Islet precursor cell (in vitro differentiated cells): Measurements from ENCODE around the gene ATP1A4.

Experiments used
- DNase-seq: peaks from one replicate; pipeline ENCODE4 v3.0.0-alpha.2; 2018

ATP1A4 gene

GRCh38 chr1:160178731-160179130 is 27.3 kb downstream of the ATP1A4 start:
- DNase-seq, result no peak

DNA sequence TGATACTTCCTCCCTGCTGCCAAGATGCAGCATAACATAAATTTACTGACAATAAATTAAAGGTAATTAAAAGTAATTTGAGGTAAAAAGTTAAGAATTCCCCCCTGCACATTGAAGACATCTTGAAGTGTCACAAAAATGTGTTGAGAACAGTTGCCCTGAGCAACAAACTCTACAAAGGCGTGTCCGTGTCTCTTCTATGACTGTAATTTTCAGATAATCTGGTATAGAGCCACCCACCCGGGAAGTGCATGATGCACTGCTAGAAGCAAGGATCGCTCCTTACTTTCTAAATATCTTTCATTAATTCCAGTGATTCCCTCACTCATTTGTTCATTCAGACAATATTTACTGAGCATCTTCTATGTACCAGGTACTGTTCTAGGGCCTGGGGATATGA is 27.9 kb downstream of the ATP1A4 start:
- no peak for DNase-seq

GRCh38 chr1:160186246-160186645 is 34.8 kb downstream of the ATP1A4 start:
- no peak for DNase-seq

- no peak for DNase-seq
These were observed 35.3 kb downstream of the ATP1A4 start for GRCh38 chr1:160186729-160187128.

GRCh38 chr1:160187407-160187806 is 36.0 kb downstream of the ATP1A4 start:
- DNase-seq, result no peak

GRCh38 chr1:160188341-160188740 is 36.9 kb downstream of the ATP1A4 start:
- DNase-seq, result no peak

DNA sequence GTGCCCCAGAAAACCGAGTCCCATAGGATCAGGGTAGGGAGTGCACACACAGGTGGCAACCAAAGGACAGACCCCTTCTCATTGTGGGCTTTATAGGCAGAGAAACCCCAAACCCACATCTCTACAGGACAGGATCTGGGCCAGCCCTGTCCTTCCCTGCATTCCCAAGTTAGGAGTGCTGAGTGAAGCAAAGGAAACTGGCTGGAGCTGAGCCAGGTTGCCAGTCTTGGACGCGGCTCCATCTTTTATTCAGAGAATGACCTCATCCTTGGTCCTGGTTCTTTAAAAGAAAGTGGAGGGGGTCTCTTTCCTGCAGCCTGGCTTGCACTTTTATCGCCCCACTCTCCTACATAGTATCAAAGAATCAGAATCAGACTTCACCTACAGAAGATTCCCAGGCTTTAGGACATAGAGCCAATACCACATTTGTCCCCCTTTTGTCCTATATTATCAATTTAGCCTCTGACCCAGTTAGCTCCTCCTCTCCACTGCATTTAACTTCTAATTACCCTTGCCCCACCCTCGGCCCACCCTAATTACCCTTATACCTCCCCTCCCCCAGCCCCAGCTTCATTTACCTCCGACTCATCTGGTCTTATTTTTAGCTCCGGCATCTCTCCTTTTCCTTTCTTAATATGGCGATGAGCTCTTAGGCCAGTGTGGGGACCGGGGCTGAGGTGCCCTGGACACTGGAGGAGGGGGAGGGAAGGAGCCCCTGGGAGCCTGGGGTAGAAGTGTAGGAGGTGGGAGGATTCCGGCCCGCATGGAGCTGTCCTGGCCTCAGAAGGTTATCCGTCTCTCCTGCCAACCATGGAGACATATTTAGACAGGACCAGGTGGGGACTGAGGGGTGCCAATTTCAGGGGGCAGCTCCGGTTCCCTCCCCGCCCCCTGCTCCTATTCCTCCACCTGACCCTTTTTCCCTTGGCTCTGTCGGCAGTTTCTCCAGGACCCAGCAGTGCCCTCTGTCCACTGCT is 38.5 kb downstream of the ATP1A4 start, which contains the start of gene CASQ1:
Gene CASQ1, plus strand, starts transcription at position 927 of the 977 bp plus-strand sequence. CDS start 177 bp downstream, outside the sequence.
- no peak for DNase-seq

GRCh38 chr1:160191756-160192155 is 40.4 kb downstream of the ATP1A4 start:
- no peak for DNase-seq

- DNase-seq, result peak; percentile 71
These were observed 40.8 kb downstream of the ATP1A4 start for GRCh38 chr1:160192234-160192633.

DNA sequence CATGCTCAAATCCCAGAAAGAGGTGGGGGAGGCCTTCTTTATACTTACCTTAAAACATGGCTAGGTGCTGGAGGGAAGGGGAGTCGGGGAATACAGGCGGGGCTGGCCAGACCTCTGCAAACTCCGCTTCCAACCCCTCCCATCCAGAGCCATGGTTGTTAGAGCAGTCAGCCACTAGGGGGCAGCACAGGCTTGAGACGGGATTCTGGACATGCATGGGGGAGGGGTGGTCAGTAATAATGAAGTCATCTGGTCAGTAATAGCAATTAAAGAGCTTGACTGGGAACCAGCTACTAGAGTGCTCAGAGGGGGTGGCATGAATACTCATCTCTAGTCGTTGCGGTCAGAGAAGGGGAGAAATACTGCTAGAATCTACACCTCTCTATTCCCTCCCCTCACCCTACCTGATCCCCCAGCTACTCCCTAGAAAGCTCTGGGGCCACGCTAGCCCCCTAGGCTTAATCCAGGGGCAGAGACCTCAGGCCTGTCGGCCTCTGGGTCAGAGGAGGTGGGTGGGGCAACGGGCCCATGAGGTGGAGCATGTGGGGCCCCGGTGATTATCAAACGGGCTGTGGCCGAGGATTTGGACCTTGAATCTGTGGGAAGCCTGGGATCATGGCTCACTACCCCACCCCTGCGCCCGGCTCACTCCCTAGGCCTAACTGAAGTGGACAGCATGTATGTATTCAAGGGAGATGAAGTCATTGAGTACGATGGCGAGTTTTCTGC is 41.9 kb downstream of the ATP1A4 start:
- DNase-seq, result peak; percentile 93

- no peak for DNase-seq
These were observed 42.7 kb downstream of the ATP1A4 start for GRCh38 chr1:160193832-160194736.

- no peak for DNase-seq
These were observed 43.3 kb downstream of the ATP1A4 start for GRCh38 chr1:160194737-160195059.

GRCh38 chr1:160196143-160196542 is 44.7 kb downstream of the ATP1A4 start:
- no peak for DNase-seq

GRCh38 chr1:160197231-160197630 is 45.8 kb downstream of the ATP1A4 start:
- no peak for DNase-seq

DNA sequence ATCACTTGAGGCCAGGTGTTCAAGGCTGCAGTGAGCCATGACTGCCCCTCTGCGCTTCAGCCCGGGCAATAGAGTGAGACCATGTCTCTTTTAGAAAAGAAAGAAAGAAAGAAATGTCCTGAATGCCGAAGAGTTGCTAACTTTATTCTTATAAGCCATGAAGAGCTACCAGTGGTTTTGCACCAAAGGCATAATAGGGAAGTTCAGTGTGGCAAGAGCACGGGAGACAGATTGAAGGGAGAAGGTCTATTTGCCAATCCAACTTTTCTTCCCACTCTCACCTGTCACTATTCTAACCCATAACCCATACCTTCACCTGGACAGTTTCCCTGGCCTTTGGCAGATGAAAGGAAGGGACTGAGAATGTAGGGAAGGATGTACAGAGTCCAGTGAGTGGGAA is 49.4 kb downstream of the ATP1A4 start:
- no peak for DNase-seq

DNA sequence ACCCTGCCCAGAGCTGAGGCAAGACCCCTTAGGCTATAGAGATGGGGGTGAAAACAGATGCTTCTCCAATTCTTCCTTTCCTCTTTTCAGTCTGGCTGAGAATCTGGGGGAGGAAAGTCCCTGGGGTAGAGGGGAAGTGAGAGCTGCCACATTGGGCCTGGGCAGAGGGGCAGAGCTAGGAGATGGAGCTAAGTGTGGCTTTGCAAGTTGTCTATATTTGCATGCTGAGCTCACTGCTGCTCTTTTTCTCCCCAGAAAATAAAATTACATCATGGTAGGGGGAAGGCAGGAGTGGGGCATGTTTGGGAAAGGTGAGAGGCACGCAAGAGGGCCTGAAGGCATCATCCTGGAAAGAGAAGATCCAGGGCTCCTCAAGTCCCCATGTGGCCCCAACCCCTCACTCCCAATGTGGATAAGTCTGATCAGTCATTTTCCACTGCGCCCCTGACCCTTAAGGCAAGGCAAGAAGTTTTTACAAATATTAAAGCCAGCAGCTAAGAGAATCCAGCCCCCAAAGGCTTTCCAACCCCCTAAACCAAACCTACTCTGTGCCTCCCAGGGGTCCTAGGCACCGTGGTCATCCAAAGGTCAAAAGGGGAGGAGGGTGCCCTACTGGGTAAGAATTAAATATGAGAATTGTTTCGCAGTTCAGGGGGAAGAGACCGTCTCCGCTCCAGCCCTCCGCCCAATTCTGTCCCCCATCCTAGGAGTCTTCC is 53.3 kb downstream of the ATP1A4 start:
- no peak for DNase-seq

GRCh38 chr1:160205242-160206035 is 54.0 kb downstream of the ATP1A4 start, which contains the start of gene PEA15:
PEA15 (plus strand) TSS chr1:160205384; CDS start chr1:160211545, 6,161 bp downstream.
- peak; percentile 84 for DNase-seq

DNA sequence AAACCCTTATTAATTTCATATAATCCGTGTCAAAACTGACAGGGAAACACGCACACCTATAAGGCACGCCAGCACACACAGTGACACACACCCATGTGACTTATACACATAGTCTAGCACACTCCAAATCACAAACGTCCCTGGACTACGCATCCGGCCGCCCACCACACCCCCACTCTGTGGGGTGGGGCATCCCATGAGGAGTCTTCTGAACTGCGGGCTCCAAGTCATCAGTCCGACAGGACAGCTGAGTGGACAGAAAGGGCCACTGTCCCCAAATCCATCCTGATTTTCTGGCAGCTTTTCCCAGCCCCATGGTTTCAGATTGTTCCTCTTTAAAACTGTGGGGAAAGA is 54.6 kb downstream of the ATP1A4 start:
- peak; percentile 84 for DNase-seq

GRCh38 chr1:160206421-160207117 is 55.2 kb downstream of the ATP1A4 start:
- DNase-seq, result peak; percentile 94

- DNase-seq, result no peak
These were observed 55.8 kb downstream of the ATP1A4 start for GRCh38 chr1:160207118-160207650.
